Measurements from ENCODE around the gene BAD. TPM values are rescaled to one million over a fixed set of nuclear protein-coding genes. Genes with fewer than 3 reads are reported as not detected.

BAD gene
- total and polyA plus RNA-seq, 2 donors (not counting 1 experiment from before 2014, with no cell fraction given): 24.0 to 39.1 TPM

DNA sequence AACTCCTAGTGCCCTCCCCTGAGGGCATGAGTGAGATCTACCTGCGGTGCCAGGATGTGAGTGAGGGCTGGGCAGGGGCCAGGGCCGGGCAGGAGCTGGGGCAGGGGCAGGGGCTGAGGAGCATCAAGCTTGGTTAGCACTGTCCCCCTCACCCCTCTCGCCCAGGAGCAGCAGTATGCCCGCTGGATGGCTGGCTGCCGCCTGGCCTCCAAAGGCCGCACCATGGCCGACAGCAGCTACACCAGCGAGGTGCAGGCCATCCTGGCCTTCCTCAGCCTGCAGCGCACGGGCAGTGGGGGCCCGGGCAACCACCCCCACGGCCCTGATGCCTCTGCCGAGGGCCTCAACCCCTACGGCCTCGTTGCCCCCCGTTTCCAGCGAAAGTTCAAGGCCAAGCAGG lies 64.2 kb downstream of the BAD start:
- Histone ChIP-seq H3K79me2 (ENCODE audit: control insufficient read depth, insufficient read depth, low read length) (peaks cover 27% of the 10 kb centered on the region), H3K4me3 (ENCODE audit: control extremely low read depth in 1 of 5, extremely low read depth in 1 of 5, insufficient read depth in 1 of 5, low read depth in 2 of 5, low read length in 4 of 5) (no peak overlapping the region), H3K9ac (ENCODE audit: low read length) (no peak overlapping the region), H2AFZ (ENCODE audit: insufficient read depth, low read depth, low read length, poor library complexity, severe bottlenecking) (no peak overlapping the region), H4K20me1 (ENCODE audit: control insufficient read depth, insufficient read depth, low read length, poor library complexity, severe bottlenecking) (peaks cover 30% of the 10 kb centered on the region), H3K36me3 (replicated peaks in 1 of 2; ENCODE audit: control extremely low read depth in 1 of 2, control insufficient read depth in 1 of 2, extremely low read depth in 1 of 2, insufficient read depth in 2 of 2, low read length in 1 of 2) (peaks cover 0 to 57% of the 10 kb centered on the region in 2 experiments), H3K27ac (ENCODE audit: low read length in 2 of 2) (no peak overlapping the region), H3K4me1 (ENCODE audit: control insufficient read depth in 2 of 2, insufficient read depth in 2 of 2, low read length in 2 of 2) (peaks cover 3 to 12% of the 10 kb centered on the region in 2 donors), H3K9me3 (ENCODE audit: control extremely low read depth in 1 of 3, control insufficient read depth in 2 of 3, insufficient read depth in 1 of 3, low read length in 2 of 3) (no peaks in the 10 kb centered on the region), H3K27me3 (replicated peaks in 1 of 4; ENCODE audit: control extremely low read depth in 1 of 4, control insufficient read depth in 3 of 4, insufficient read depth in 4 of 4, low read length in 3 of 4) (no peaks in the 10 kb centered on the region), H3K4me2 (replicated peaks; ENCODE audit: low read depth, low read length, poor library complexity, severe bottlenecking) (no peak overlapping the region)
- ATAC-seq (ENCODE audit: low read depth): no peak
- no peak for TF ChIP-seq EZH2 (IDR thresholded peaks at IDR 0.05; ENCODE audit: borderline replicate concordance, insufficient read depth, low read depth, low read length, poor library complexity, severe bottlenecking)
- TF ChIP-seq CTCF (IDR thresholded peaks at IDR 0.05): no peak
- Mint-ChIP-seq H3K27ac (no peak overlapping the region), H3K4me3 (no peak overlapping the region), H3K4me1 (peaks cover 13% of the 10 kb centered on the region), H3K9me3 (ENCODE audit: insufficient read depth) (no peaks in the 10 kb centered on the region), H3K27me3 (no peaks in the 10 kb centered on the region)
- 96% methylated on average over 17 of the region's 17 CpGs for WGBS (ENCODE audit: insufficient coverage)
- ChIA-PET POLR2A (no interaction called here), CTCF (interaction anchor here (0.6 kb wide), 1 partner anchor 67 kb away, joined by 3 read pairs; no protein-coding TSS in a partner anchor)
- intact Hi-C loops (cut with micrococcal nuclease): no loop called here
- no peak for DNase-seq

Small RNAs within 50 kb of the gene (small RNA-seq; reads per million reads assigned to genes)
- not detected for gene RF00019 (ENCODE audit: insufficient read length, low read depth, low replicate concordance)

Other genes starting within 250 kb of the BAD start
- gene FLRT1, start 248.7 kb downstream of the BAD start, total RNA-seq: not detected in 2 replicates
- gene FLRT1, start 248.7 kb downstream of the BAD start, polyA plus RNA-seq: not detected in 2 replicates
- 6.8 and 8.6 TPM in 2 replicates for gene MACROD1, start 118.6 kb downstream of the BAD start, total RNA-seq
- 2.7 and 3.6 TPM in 2 replicates for gene MACROD1, start 118.6 kb downstream of the BAD start, polyA plus RNA-seq
- 78.7 and 87.8 TPM in 2 replicates for gene STIP1, start 98.5 kb downstream of the BAD start, total RNA-seq
- 42.1 and 49.8 TPM in 2 replicates for gene STIP1, start 98.5 kb downstream of the BAD start, polyA plus RNA-seq
- gene FERMT3, start 77.9 kb downstream of the BAD start, total RNA-seq: 96.2 and 106 TPM in 2 replicates
- 152 and 170 TPM in 2 replicates for gene FERMT3, start 77.9 kb downstream of the BAD start, polyA plus RNA-seq
- 59.6 and 62.0 TPM in 2 replicates for gene TRPT1, start 58.5 kb downstream of the BAD start, total RNA-seq
- gene TRPT1, start 58.5 kb downstream of the BAD start, polyA plus RNA-seq: 112 and 145 TPM in 2 replicates
- gene NUDT22, start 58.4 kb downstream of the BAD start, total RNA-seq: 97.2 and 104 TPM in 2 replicates
- gene NUDT22, start 58.4 kb downstream of the BAD start, polyA plus RNA-seq: 109 and 139 TPM in 2 replicates
- 65.9 and 74.4 TPM in 2 replicates for gene DNAJC4, start 54.1 kb downstream of the BAD start, total RNA-seq
- 93.1 and 105 TPM in 2 replicates for gene DNAJC4, start 54.1 kb downstream of the BAD start, polyA plus RNA-seq
- 152 and 153 TPM in 2 replicates for gene VEGFB, start 50.1 kb downstream of the BAD start, total RNA-seq
- gene VEGFB, start 50.1 kb downstream of the BAD start, polyA plus RNA-seq: 56.4 and 64.6 TPM in 2 replicates
- gene FKBP2, start 43.6 kb downstream of the BAD start, total RNA-seq: 23.7 and 25.7 TPM in 2 replicates
- 38.2 and 56.5 TPM in 2 replicates for gene FKBP2, start 43.6 kb downstream of the BAD start, polyA plus RNA-seq
- gene PPP1R14B, start 37.7 kb downstream of the BAD start, total RNA-seq: 39.2 and 41.2 TPM in 2 replicates
- 35.9 and 51.0 TPM in 2 replicates for gene PPP1R14B, start 37.7 kb downstream of the BAD start, polyA plus RNA-seq
- gene PLCB3, start 33.1 kb downstream of the BAD start, total RNA-seq: 7.6 and 8.1 TPM in 2 replicates
- gene PLCB3, start 33.1 kb downstream of the BAD start, polyA plus RNA-seq: 2.7 and 3.0 TPM in 2 replicates
- 62.5 and 66.1 TPM in 2 replicates for gene GPR137, start 1.2 kb upstream of the BAD start, total RNA-seq
- 49.9 and 58.8 TPM in 2 replicates for gene GPR137, start 1.2 kb upstream of the BAD start, polyA plus RNA-seq
- 0.32 and 0.39 TPM in 2 replicates for gene KCNK4, start 6.6 kb upstream of the BAD start, total RNA-seq
- 0.09 TPM in 1 of 2 replicates, not detected in the other for gene KCNK4, start 6.6 kb upstream of the BAD start, polyA plus RNA-seq
- not detected in 2 replicates for gene CATSPERZ, start 15.7 kb upstream of the BAD start, total RNA-seq
- gene CATSPERZ, start 15.7 kb upstream of the BAD start, polyA plus RNA-seq: 0.39 TPM in 1 of 2 replicates, not detected in the other
- 39.6 and 43.1 TPM in 2 replicates for gene ESRRA, start 20.9 kb upstream of the BAD start, total RNA-seq
- gene ESRRA, start 20.9 kb upstream of the BAD start, polyA plus RNA-seq: 16.3 and 19.5 TPM in 2 replicates
- gene TRMT112, start 32.9 kb upstream of the BAD start, total RNA-seq: 133 and 143 TPM in 2 replicates
- 203 and 231 TPM in 2 replicates for gene TRMT112, start 32.9 kb upstream of the BAD start, polyA plus RNA-seq
- 50.4 and 56.3 TPM in 2 replicates for gene PRDX5, start 33.5 kb upstream of the BAD start, total RNA-seq
- gene PRDX5, start 33.5 kb upstream of the BAD start, polyA plus RNA-seq: 95.5 and 96.9 TPM in 2 replicates
- 172 and 180 TPM in 2 replicates for gene CCDC88B, start 55.5 kb upstream of the BAD start, total RNA-seq
- gene CCDC88B, start 55.5 kb upstream of the BAD start, polyA plus RNA-seq: 208 and 230 TPM in 2 replicates
- gene RPS6KA4, start 74.5 kb upstream of the BAD start, total RNA-seq: 22.6 and 24.2 TPM in 2 replicates
- gene RPS6KA4, start 74.5 kb upstream of the BAD start, polyA plus RNA-seq: 30.4 and 32.5 TPM in 2 replicates

All from B cell (primary cell).